ENCODE measurements around the gene CBFA2T2.

CBFA2T2 gene

DNA sequence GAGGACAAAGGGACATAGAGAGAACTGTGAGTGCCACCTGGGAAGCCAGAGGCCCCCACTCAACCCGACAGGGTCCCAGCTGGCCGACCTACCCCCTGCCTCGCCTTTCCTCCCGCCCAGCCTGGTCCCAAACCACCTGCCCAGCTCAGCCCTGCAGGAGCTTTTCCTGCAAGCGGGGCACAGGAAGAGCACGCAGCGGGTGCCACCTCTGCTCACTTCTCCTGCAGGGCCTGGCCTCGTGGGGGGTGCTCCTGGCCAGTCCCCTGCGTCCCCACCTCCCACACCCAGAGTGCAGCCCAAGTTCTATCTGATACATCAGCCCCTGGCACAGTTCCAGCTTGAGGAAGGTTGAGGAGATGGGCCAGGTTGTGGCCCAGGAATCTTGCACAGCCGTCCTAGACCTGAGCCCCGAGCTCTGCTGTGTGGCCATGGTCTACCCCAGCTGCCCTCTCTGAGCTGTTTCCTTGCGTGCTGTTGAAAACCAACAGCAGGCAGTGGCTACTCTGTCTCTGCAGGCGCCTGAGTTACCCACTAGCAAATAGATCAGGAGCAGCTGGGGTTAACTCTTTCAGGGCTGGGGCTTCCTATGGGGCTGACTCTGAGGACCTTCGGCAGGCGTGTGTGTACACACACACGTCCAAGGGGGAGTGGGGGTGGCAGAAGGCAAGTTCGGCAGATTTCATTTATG is 182.7 kb downstream of the CBFA2T2 start:
- peaks cover 63 to 80% (median 72%) of the 10 kb centered on the region in 10 experiments for H3K4me1 ChIP-seq
- peak overlapping the region; percentile 58 to 77 (median 66); a peak in 16 of 20 replicates for H3K4me3 ChIP-seq
- no peaks in the 10 kb centered on the region for H3K27me3 ChIP-seq
- TF ChIP-seq Cebpa-rat (IDR thresholded peaks at IDR 0.05), result no peak
- no peaks in the 10 kb centered on the region for H3K9me3 ChIP-seq (replicated peaks in 1 of 11)
- peaks cover 0 to 75% (median 39%) of the 10 kb centered on the region in 11 experiments; a peak in 17 of 22 replicates for H4K20me1 ChIP-seq
- peaks cover 0 to 31% (median 19%) of the 10 kb centered on the region in 11 experiments; a peak in 17 of 22 replicates for H3K36me3 ChIP-seq
- peak overlapping the region; percentile 72 to 83 (median 80); a peak in 19 of 22 replicates for H3K9ac ChIP-seq
- peak overlapping the region in 5 of 11 experiments; percentile 49 to 78 (median 66); a peak in 5 of 22 replicates for H3K27ac ChIP-seq
- peak overlapping the region; percentile 88 to 99 (median 96) for H3K4me2 ChIP-seq

DNA sequence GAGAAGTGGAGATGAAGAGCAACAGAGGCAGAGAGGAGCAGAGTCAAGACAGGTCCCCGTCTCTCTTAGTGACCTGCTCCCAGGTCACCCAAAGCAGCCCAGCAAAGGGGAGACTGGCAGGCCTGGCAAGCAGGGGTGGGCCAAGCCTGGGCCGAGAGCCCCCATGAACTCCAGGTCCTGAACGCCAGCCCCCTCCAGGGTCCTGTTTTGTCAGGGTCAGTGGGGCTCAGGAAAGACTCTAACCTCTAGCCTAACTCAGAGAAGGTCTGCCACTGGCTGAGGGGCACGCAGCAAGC is 183.2 kb downstream of the CBFA2T2 start:
- H3K9me3 ChIP-seq (replicated peaks in 1 of 11), result no peaks in the 10 kb centered on the region
- H3K9ac ChIP-seq, result peak overlapping the region; percentile 72 to 83 (median 80); a peak in 20 of 22 replicates
- peak overlapping the region; percentile 58 to 77 (median 66); a peak in 19 of 20 replicates for H3K4me3 ChIP-seq
- H3K36me3 ChIP-seq, result peaks cover 0 to 36% (median 23%) of the 10 kb centered on the region in 11 experiments; a peak in 18 of 22 replicates
- TF ChIP-seq Cebpa-rat (IDR thresholded peaks at IDR 0.05), result no peak
- peak overlapping the region in 8 of 11 experiments; percentile 49 to 80 (median 67); a peak in 16 of 22 replicates for H3K27ac ChIP-seq
- peak overlapping the region; percentile 88 to 99 (median 96) for H3K4me2 ChIP-seq
- no peaks in the 10 kb centered on the region for H3K27me3 ChIP-seq
- H4K20me1 ChIP-seq, result peaks cover 0 to 78% (median 42%) of the 10 kb centered on the region in 11 experiments; a peak in 17 of 22 replicates
- H3K4me1 ChIP-seq, result peaks cover 58 to 75% (median 67%) of the 10 kb centered on the region in 10 experiments

GRCh38 chr20:33673410-33674293 is 183.8 kb downstream of the CBFA2T2 start:
- H3K9me3 ChIP-seq (replicated peaks in 1 of 11), result no peaks in the 10 kb centered on the region
- H3K27me3 ChIP-seq, result no peaks in the 10 kb centered on the region
- H3K9ac ChIP-seq, result peak overlapping the region; percentile 72 to 83 (median 80)
- peak overlapping the region; percentile 58 to 77 (median 66) for H3K4me3 ChIP-seq
- TF ChIP-seq Cebpa-rat (IDR thresholded peaks at IDR 0.05), result no peak
- peak overlapping the region; percentile 1 to 80 (median 66); a peak in 20 of 22 replicates for H3K27ac ChIP-seq
- H3K4me2 ChIP-seq, result peak overlapping the region; percentile 88 to 99 (median 96)
- peaks cover 52 to 69% (median 61%) of the 10 kb centered on the region in 10 experiments for H3K4me1 ChIP-seq
- peaks cover 0 to 40% (median 29%) of the 10 kb centered on the region in 11 experiments; a peak in 18 of 22 replicates for H3K36me3 ChIP-seq
- peaks cover 0 to 78% (median 42%) of the 10 kb centered on the region in 11 experiments; a peak in 17 of 22 replicates for H4K20me1 ChIP-seq

- peaks cover 0 to 45% (median 37%) of the 10 kb centered on the region in 11 experiments; a peak in 19 of 22 replicates for H3K36me3 ChIP-seq
- peaks cover 51 to 64% (median 56%) of the 10 kb centered on the region in 10 experiments for H3K4me1 ChIP-seq
- H3K4me3 ChIP-seq, result peak within 1 kb of the TSS; percentile 58 to 77 (median 66)
Measured at GRCh38 chr20:33674294-33675135, 184.6 kb downstream of the CBFA2T2 start, which contains the start of gene NECAB3. TSS of gene NECAB3 (minus strand) at chr20:33674428. CDS start at chr20:33674352, 76 bp downstream.

DNA sequence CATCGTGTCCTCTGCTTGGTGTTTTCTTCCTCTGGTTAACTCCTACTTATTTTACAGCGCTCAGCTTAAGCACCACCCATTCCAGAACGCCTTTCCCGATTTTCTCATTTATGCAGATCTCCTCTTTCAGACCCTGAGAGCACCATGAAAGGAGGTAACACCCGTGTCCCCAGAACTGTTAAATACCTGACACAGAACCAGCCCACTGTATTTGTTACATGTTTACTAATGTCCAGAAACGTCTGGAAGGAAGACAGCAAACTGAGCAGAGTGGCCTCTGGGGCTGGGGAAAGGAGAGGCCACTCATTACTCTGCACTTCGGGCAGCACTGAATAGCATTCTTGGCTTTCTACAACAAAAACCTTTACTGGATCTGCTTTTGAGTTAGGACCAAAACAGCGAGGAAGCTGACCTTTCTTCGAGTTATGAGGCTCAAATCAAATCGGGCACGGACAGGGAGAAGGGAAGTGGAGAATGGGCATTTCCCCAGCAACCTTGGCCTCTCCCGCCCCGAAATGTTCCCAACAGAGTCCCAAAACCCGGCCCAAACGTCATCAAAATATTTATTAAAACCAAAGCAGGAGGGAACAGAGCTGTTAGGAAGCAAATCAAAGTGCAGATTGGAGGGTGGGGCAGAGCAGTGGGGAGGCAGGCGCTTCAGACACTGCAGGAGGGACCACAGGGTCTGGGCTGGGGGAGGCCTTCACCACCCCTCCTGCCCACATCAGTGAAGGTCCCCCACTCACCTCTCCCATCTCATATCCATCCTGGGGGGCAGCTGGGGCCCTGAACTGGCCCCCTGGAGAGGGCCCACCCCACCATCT is 185.5 kb downstream of the CBFA2T2 start:
- Histone ChIP-seq H3K27me3 (no peaks in the 10 kb centered on the region), H3K9me3 (replicated peaks in 1 of 11) (no peaks in the 10 kb centered on the region), H3K9ac (peak overlapping the region in 4 of 11 experiments; percentile 77 to 81 (median 80); a peak in 7 of 22 replicates), H3K36me3 (peaks cover 0 to 54% (median 46%) of the 10 kb centered on the region in 11 experiments; a peak in 19 of 22 replicates), H3K27ac (peak overlapping the region in 1 of 11 experiments; percentile 80; a peak in 1 of 22 replicates), H3K4me3 (peak overlapping the region in 1 of 10 experiments; percentile 77; a peak in 1 of 20 replicates), H4K20me1 (peaks cover 0 to 78% (median 55%) of the 10 kb centered on the region in 11 experiments; a peak in 19 of 22 replicates), H3K4me1 (peaks cover 43 to 64% (median 56%) of the 10 kb centered on the region in 10 experiments), H3K4me2 (peak overlapping the region; percentile 89 to 99 (median 97); a peak in 20 of 22 replicates)
- TF ChIP-seq Cebpa-rat (IDR thresholded peaks at IDR 0.05), result no peak

More at GRCh38 chr20:33674294-33675135, 184.6 kb downstream of the CBFA2T2 start, which contains the start of gene NECAB3:
- peak within 1 kb of the TSS; percentile 72 to 83 (median 80) for H3K9ac ChIP-seq
- H3K4me2 ChIP-seq, result peak within 1 kb of the TSS; percentile 89 to 99 (median 97)
- H3K27ac ChIP-seq, result peak within 1 kb of the TSS; percentile 1 to 80 (median 66); a peak in 20 of 22 replicates
- no peak for TF ChIP-seq Cebpa-rat (IDR thresholded peaks at IDR 0.05)
- no peaks in the 10 kb centered on the region for H3K9me3 ChIP-seq (replicated peaks in 1 of 11)
- no peaks in the 10 kb centered on the region for H3K27me3 ChIP-seq
- peaks cover 0 to 78% (median 49%) of the 10 kb centered on the region in 11 experiments; a peak in 17 of 22 replicates for H4K20me1 ChIP-seq

- peak overlapping the region in 1 of 11 experiments; percentile 44; a peak in 3 of 22 replicates for H3K9ac ChIP-seq
- no peak overlapping the region for H3K27ac ChIP-seq
- no peak overlapping the region for H3K4me3 ChIP-seq
Measured at GRCh38 chr20:33676121-33676520, 186.2 kb downstream of the CBFA2T2 start.

More at GRCh38 chr20:33676121-33676520, 186.2 kb downstream of the CBFA2T2 start:
- Histone ChIP-seq H3K4me2 (no peak overlapping the region), H3K9me3 (replicated peaks in 1 of 11) (no peaks in the 10 kb centered on the region), H4K20me1 (peaks cover 0 to 79% (median 56%) of the 10 kb centered on the region in 11 experiments; a peak in 19 of 22 replicates), H3K4me1 (peaks cover 37 to 64% (median 55%) of the 10 kb centered on the region in 10 experiments), H3K36me3 (peaks cover 0 to 57% (median 51%) of the 10 kb centered on the region in 11 experiments; a peak in 19 of 22 replicates), H3K27me3 (no peaks in the 10 kb centered on the region)
- no peak for TF ChIP-seq Cebpa-rat (IDR thresholded peaks at IDR 0.05)

Data from BLaER1 treated with 17β-estradiol and CSF1 and Interleukin-3, amounts not matched to agents 10 nM and 100 nM (cell line).